ENCODE measurements around the gene SGMS1.
A peak's percentile ranks its signal among the peaks of the same experiment; 100 is the strongest.
"Not testable (repeated sequence)": the region's sequence is repeated elsewhere in the genome, so short reads cannot be mapped to it uniquely, and the experiment has no call there.

SGMS1 gene

DNA sequence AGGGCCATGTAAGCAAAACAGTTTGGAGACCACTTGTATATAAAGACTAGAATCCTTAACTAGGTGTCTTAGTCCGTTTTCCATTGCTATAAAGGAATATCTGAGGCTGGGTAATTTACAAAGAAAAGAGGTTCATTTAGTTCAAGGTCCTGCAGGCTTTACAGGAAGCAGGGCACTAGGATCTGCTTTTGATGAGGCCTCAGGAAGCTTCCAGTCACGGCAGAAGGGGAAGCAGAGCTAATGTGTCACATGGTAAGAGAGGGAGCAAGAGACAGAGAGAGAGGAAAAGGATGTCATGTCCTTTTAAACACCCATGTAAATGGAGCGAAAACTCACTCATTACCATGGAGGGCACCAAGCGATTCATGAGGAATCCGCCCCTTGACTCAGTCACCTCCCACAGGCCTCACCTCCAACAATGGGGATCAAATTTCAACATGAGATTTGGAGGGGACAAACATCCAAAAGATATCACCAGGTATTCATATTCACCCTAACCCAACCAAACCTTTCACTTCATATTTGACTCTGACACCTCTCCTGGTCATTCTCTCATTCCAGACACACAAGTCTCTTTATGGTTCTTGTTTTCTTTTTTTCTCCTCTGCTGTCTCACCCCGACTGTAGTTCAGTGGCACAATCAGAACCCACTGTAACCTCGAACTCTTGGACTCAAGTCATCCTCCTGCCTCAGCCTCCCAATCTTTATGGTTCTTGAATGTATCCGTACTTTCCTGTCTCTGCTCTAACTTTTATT is 342.4 kb downstream of the SGMS1 start:
- DNase-seq: no peak

DNA sequence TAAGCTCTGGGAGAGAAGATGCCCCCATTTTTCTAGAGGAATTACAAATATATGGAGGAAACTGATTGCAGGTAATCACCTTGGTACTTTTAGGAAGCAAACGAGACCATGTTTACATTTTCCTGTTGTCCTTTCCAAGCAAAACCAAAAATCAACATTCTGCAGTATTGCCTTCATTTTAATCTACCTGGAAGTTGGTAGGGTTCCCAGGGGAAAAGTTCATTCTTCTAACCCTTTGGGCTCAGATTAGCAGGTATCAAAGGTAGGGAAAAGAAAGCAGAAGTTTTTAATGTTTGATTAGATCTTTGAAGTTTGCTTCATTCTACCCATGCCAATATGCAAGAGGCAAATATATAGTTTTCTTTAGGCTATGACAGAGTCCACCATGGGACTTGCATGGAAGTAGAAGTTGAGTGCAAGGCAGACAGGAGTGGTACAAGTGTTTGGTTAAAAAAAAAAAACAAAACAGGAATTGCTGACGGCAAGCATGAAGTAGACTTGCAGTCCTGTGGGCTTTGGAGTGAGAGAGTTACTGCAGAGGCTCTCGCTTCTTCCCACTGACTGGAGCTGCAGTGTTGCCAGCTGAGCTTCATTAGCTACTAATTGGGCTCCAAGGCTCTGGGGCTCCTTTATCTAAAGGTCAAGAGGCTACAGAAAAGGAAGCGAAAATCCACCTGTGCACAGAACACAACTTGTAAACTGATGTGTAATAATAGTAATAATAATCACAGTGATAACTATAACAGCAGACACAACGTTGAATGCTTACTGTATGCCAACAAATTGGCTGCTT is 343.5 kb downstream of the SGMS1 start:
- DNase-seq: no peak

DNA sequence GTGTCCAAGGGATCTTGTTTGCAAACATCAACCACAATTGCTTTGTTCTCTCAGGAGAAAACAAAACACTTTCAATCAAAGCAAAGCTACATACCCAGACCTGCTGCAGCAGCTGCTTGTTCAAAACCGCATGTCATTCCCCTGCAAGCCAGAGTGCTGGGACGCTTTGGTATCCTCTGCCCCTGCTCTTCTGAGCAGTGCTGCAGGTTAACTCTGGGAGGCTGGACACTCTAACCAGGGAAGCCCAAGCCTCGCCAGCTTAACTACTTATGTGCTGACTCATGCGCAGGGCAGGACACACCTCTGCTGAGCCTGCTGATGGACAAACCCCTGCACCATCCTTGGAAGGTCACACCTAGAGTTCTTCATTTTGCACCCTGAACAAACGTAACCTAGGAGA is 344.3 kb downstream of the SGMS1 start:
- no peak for DNase-seq

DNA sequence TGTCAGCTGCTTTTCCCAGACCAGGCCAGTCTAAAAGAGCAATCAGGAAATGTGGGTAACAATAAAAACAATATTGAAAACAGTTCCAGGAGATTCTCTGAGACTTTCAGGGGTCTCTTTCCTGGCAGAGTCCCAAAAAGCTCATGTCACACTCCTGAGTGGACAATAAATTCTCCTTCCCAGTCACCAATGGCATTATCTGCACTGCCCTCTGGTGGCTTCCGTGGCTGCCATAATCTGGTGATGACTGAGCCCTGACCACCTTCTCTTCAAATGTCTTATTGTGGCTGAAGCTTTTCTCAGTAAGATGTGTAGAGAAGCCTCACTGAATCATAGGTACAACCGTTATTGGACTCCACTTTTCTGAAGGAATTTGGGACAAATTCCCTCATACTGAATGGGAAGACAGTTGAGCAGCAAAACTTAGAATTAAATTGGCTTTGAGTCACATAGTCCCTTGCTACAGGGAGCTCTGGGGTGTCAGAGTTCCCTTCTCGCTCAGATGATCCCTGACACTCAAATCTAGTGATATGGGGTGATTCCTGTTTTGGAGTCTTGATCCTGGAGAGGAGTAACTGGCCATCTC is 348.0 kb downstream of the SGMS1 start:
- no peak for DNase-seq

DNA sequence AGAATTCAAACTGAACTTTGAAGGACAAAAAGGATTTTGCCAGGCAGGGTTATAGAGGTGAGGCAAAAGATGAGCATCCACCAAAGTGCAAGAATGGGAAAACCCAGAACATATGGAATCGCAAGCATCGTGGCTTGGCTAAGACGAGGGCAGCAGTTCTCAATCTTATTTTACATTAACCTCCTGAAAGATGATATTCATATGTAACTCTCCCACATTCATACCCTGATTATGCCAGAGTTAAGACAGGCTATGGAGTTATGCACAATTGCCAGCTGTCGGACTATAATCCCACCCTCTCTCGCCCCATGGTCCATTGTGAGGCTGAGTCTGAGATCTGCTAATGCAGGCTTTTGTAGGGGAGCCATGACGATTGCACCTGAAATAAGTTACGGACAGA is 351.2 kb downstream of the SGMS1 start:
- no peak for DNase-seq

DNA sequence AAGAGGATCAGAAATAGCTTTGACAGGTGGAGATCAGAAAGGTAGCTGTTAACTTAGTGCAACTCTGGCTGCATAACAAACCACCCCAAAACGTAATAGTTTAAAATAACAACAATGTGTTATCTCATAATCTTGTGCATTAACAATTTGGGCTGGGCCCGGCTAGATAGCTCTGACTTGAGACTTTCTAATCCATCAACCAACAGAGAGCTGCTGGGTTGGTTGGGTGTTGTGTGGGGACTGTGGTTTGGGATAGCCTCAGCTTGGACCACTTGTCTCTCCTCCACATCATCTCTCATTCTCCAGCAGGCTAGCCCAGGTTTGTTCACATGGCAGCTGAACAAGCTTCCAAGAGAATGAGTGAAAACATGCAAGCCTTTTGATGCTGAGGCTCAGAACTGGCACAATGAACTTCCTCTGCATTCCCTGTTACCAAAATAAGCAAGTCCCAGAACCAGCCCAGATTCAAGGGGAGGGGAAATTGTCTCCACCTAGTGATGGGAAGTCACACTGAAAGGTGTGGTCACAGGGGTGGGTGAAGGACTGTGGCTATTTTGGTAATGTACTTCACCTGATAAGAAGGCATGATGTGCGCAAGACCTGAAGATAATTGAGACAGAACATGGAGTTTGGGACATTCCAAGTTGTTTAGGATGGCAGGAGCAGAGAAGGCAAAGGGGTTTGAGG is 352.0 kb downstream of the SGMS1 start:
- no peak for DNase-seq

DNA sequence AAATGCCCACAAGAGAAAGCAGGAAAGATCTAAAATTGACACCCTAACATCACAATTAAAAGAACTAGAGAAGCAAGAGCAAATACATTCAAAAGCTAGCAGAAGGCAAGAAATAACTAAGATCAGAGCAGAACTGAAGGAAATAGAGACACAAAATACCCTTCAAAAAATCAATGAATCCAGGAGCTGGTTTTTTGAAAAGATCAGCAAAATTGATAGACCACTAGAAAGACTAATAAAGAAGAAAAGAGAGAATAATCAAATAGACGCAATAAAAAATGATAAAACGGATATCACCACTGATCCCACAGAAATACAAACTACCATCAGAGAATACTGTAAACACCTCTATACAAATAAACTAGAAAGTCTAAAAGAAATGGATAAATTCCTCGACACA is 355.9 kb downstream of the SGMS1 start:
- not testable (repeated sequence) for DNase-seq

DNA sequence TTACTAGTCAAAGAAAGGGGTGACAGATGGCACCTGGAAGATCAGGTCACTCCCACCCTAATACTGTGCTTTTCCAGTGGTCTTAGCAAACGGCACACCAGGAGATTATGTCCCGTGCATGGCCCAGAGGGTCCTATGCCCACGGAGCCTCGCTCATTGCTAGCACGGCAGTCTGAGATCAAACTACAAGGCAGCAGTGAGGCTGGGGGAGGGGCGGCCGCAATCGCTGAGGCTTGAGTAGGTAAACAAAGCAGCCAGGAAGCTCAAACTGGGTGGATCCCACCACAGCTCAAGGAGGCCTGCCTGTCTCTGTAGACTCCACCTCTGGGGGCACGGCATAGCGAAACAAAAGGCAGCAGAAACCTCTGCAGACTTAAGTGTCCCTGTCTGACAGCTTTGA is 361.1 kb downstream of the SGMS1 start:
- not testable (repeated sequence) for DNase-seq

DNA sequence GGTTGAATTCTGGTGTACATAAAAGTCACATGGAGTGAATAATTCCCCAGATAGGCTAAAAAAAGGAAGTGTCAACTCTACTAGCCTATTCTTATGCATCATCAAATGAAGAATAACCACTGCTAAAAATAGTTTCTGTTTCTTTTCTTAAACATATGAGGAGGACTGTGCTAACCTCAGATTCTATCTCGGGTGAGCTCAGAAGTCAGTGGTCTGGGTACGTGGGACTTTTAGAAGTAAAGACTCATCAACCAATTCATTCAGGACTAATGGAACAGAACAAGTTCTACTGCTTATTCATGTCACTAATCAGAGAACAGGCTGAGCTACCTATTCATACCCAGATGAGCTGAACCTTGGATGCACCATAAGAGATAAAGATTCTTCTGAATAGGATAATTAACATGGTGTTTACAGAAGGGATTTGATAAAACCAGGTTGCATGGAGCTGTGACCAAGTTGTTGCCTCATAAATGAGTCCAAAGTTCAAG is 362.9 kb downstream of the SGMS1 start:
- DNase-seq: peak; percentile 1
